ENCODE measurements around the gene SYNDIG1.

SYNDIG1 gene

GRCh38 chr20:24664266-24664986, 195.0 kb downstream of the SYNDIG1 start:
- DNase-seq, result no peak

GRCh38 chr20:24665196-24665595, 195.8 kb downstream of the SYNDIG1 start:
- no peak for DNase-seq

DNA sequence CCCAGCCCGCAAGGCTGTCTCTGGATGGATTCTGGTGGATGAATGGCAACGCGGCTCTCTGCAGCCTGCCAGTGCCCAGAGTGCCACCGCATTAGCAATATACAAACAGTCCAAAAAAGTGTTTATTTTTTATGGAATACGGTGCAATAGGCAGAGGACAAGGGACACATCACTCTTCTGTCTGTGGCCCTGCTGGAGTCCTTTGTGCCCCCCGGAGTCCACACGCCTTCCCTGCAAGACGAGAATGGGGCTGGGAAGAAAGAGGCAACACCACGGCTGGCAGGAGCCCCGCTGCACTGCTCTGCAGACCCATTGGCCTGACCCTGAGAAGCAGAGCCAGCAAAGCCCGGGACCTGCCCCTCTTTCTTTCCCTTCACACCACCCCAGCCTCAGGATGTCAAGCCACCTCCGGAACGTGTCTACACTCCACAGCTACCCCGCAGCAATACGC, 196.3 kb downstream of the SYNDIG1 start:
- DNase-seq, result no peak

DNA sequence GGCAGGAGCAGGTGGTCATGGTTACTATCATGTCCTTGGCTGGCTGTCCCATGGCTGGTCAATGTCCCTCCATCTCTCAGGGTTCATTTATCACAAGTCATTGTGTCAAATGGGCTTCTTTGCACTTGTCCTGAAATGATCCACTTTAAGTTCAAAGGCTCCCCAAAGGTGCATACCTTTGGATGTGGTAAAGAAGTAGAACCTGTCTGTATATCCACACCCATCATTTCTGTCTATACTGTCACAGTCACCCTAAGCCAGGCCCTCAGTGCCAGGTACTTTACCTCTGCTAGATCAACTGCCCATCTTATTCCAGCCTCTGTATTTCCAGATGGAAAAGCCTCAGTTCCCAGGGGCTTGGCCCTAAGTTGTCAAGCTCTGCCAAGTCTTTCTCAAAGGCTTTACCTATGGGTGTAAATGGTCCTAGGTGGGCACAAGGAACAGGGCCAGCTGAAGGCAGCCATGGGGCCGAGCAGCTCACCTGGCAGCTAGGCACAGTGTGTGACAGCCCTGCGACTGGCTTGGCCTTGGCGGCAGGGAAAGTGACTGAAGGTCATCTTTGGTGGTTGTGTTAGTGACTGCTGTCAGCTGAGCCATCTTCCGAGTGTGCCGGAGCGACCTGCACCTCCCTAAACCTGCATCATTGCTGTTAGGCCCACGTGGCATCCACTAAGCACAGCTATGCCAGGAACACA, 198.4 kb downstream of the SYNDIG1 start:
- no peak for DNase-seq

GRCh38 chr20:24668384-24668702, 198.9 kb downstream of the SYNDIG1 start:
- DNase-seq, result no peak

DNA sequence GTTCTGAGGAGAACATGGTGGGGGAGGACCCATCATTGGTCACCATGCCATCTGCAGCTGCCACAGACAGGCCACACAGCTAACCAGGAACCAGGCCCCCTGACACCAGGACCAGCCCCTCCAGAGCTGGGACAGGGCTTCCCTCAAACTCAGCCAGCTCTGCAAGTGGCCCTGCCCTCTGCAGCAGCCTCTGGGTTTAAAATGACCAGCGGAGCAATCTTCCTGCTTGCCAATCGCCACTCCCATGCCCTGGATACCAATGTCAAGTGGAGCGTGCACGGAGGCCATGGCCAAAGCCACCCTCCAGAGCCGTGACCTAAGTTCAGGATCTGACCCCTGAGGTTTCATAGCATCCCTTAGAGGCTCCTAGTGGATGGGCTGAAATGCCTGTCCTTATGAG, 199.4 kb downstream of the SYNDIG1 start:
- no peak for DNase-seq

DNA sequence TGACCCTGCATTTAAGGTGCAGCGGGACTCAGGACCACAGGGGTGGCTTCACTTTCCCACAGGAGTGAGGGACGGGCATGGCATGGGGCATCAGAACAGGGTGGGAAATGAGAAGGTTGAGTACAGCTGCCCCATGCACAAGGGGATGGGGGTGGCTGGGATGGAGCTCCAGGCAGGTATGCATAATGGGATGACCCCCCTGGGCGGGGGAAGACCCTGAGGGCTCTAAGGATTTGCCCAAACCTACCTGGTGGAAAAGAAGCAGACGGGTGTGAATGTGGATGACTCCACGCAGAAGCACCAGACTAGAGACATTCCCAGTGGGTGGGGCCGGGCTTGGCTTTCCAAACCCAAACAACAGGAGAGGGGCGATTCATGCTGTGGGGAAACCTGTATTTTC, 200.3 kb downstream of the SYNDIG1 start:
- no peak for DNase-seq

GRCh38 chr20:24670341-24670872, 201.0 kb downstream of the SYNDIG1 start:
- DNase-seq, result no peak

DNA sequence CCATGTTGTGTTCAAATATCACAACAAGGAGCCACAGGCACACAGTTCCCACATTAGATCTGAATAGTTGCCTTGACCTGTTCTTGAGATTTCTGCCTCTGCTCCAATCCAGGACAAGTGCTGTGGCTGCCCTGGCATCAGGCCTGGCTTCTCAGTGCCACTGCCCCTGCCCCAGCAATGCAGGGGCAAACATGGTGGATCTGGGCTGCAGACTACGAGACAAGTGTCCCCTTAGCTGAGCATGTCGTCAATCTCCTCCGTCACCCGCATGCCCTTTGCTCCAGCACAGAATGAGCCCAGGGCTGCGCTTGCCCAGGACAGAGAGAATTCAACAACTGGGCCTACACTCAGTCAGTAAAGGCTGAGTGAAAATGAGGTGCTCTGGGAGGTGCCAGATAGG, 201.6 kb downstream of the SYNDIG1 start:
- no peak for DNase-seq

GRCh38 chr20:24672181-24672880, 202.9 kb downstream of the SYNDIG1 start:
- DNase-seq, result no peak

DNA sequence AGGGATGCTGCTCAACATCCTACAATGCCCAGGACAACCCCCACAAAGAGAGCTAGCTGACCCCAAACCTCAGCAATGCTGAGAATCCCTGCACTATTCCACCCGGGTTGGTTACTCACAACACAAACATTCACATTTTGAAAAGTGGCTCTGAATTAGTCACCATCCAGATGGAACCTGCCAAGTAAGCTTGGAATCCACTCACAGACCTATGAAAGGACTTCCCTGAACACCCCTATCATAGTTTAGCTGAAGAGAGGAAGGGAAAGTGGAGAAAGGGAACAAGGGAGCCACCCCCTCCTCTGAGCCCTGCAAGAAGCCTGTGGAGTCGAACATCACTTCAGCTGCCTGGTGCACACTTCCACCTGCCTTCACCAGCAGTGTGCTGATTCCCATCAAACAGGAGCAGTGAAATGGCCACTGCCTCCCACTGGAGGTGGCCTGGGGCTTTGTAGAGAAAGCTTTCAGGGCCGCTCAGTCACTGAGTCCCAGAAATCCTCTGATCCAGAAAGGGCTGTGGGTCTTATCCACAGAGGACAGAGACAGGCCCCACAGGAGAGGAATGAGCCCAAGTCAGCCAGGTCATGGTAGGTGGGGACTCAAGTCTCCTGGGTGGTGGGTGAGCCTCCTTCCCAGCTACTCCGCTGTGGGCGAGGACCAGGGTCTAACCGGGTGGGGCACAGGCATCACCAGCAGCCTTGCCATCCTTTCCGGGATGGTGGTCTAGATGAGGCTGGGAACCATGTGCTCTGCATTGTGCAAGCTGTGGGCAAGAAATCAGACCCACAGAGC, 203.7 kb downstream of the SYNDIG1 start:
- no peak for DNase-seq

GRCh38 chr20:24673678-24674570, 204.5 kb downstream of the SYNDIG1 start:
- DNase-seq, result no peak

DNA sequence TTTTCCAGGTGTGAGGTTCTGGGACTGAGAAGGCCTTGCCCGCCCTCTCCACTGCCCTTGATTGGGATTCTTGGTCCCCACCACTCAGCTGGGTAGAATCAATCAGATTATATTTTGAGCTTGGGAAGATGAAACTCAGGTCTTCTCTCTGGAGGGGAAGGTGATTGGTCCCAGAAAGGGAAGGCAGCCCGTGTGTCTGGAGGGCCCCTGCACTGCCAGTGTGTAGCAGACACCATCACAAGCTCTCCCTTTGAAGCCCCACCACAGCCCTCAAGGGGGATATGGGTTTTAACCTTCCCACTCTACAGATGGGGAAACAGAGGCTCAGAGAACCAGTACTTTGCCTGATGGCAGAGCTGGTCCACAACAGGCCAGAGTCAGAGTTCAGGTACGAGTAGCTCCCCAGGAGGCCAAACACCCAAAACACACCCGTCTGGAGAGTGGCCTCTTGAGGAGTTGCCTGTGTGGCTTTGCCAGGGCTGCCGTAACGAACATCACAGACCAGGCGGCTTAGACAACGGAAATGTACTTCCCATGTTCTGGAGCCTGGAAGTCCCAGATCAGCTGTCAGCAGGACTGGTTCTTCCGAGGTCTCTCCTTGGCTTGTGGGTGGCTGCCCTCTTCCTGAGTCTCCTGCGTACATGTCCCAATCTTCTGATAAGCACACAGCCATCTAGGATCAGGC, 205.6 kb downstream of the SYNDIG1 start:
- DNase-seq, result no peak

- no peak for DNase-seq
Measured at GRCh38 chr20:24675651-24676352, 206.4 kb downstream of the SYNDIG1 start.

DNA sequence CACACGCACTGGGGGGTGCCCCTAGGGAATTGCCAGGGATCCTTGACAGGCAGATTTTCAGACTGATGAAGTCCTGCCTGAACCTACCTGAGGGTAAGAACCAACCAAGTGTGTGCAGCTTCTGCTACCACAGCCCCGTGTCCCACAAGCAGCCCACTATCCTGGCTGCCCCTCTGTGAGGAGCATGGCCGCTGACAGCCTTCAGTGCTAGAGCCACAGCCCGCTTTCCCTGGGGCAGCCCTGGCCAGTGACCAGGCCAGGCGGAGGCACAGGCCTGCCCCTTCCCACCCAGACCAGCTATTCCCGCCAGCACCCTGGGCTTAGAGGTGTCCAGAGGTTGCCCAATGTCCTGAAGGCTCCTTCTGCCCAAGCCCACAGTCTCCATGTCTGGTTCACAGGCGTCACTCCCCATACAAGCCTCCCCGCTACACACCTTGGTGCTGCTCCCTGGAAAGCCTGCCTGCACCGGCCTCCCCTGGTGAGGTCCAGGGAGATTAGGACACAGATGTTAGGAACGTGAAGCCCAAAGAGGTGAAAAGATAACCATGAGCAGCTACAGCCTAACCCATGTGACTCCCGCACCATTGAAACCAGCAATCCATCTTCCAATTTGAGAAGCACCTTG, 207.0 kb downstream of the SYNDIG1 start:
- no peak for DNase-seq

- no peak for DNase-seq
Measured at GRCh38 chr20:24676978-24677370, 207.5 kb downstream of the SYNDIG1 start.

GRCh38 chr20:24677626-24678315, 208.3 kb downstream of the SYNDIG1 start:
- DNase-seq, result no peak

- no peak for DNase-seq
Measured at GRCh38 chr20:24678351-24679106, 209.1 kb downstream of the SYNDIG1 start.
